Measurements from ENCODE around the gene GINS2. TPM values are rescaled to one million over a fixed set of nuclear protein-coding genes. Genes with fewer than 3 reads are reported as not detected.

GINS2 gene
- total and polyA plus RNA-seq, 11 donors, result 0.15 to 4.2 (median 0.53) TPM; not detected in 1

DNA sequence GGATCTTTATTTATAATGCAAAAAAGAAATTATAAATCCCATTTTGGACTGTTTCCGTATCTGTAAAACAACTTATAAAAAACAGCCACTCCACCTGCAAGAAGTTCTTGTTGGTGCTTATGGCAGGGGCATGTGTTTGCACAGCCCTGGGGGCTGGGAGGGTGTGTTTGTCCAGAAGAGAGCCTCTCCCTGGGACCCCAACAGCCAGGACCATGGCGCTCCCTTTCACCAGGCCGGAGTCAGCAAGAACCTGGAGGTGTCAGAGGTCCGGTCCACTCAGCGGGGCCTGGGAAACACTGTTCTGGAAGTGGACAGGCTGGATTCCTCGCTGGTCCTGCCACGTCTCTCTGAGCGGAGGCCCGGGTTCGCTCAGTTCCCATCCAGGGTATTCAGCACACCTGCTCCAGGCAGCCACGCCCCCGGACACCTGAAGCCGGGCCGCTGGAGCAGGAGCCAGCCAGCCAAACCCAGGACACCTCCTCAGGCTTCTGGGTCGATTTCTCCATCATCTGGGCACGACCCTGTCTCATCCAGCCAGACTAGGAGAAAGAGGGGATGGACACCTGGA is 18.9 kb upstream of the GINS2 start:
- no peaks in the 10 kb centered on the region for H3K27me3 ChIP-seq
- H3K27ac ChIP-seq, result no peak overlapping the region
- no peaks in the 10 kb centered on the region for H3K36me3 ChIP-seq
- TF ChIP-seq, protein P1, sequence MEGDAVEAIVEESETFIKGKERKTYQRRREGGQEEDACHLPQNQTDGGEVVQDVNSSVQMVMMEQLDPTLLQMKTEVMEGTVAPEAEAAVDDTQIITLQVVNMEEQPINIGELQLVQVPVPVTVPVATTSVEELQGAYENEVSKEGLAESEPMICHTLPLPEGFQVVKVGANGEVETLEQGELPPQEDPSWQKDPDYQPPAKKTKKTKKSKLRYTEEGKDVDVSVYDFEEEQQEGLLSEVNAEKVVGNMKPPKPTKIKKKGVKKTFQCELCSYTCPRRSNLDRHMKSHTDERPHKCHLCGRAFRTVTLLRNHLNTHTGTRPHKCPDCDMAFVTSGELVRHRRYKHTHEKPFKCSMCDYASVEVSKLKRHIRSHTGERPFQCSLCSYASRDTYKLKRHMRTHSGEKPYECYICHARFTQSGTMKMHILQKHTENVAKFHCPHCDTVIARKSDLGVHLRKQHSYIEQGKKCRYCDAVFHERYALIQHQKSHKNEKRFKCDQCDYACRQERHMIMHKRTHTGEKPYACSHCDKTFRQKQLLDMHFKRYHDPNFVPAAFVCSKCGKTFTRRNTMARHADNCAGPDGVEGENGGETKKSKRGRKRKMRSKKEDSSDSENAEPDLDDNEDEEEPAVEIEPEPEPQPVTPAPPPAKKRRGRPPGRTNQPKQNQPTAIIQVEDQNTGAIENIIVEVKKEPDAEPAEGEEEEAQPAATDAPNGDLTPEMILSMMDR (IDR thresholded peaks at IDR 0.05), result no peak
- H3K4me3 ChIP-seq, result no peak overlapping the region
- no peaks in the 10 kb centered on the region for H3K4me1 ChIP-seq
- 88 to 97% (median 91%) methylated on average over 12 to 16 of the region's 16 CpGs for WGBS, 4 donors
- H3K9me3 ChIP-seq, result peaks cover 0 to 9% (median 6%) of the 10 kb centered on the region in 12 donors
- intact Hi-C loops (cut with DNase I), result no loop called here
- no peak for DNase-seq
- ATAC-seq, result no peak

DNA sequence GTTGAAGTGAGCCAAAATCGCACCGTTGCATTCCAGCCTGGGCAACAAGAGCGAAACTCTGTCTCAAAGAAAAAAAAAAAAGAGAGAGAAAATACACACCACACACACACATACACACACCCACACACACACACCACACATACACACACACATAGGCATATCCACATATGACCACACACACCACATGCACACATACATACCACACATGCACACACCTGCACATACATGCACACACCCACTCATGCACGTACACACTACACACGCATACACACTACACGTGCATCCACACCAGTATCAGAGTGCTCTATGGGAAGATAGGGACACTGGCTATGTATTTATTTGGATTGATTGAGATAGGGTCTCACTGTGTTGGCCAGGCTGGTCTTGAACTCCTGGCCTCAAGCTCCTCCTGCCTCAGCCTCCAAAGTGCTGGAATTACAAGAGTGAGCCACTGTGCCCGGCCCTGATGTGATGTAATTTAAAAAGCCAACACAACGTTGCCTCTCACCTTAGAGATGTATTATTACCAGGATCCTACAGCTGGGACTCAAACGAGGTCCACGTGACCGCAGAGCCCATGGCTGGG is 17.8 kb upstream of the GINS2 start:
- TF ChIP-seq, protein P1 (IDR thresholded peaks at IDR 0.05), result no peak
- TF ChIP-seq POLR2A (IDR thresholded peaks at IDR 0.05), result no peak
- intact Hi-C loops (cut with DNase I), result no loop called here
- H3K4me1 ChIP-seq, result no peaks in the 10 kb centered on the region
- no peaks in the 10 kb centered on the region for H3K27me3 ChIP-seq
- 89 to 96% (median 92%) methylated on average over 11 of the region's 11 CpGs for WGBS, 4 donors
- H3K9me3 ChIP-seq, result peaks cover 0 to 2% (median 0%) of the 10 kb centered on the region in 12 donors
- DNase-seq (no peak), ATAC-seq (no peak)
- no peaks in the 10 kb centered on the region for H3K36me3 ChIP-seq
- H3K27ac ChIP-seq, result no peak overlapping the region
- H3K4me3 ChIP-seq, result no peak overlapping the region

DNA sequence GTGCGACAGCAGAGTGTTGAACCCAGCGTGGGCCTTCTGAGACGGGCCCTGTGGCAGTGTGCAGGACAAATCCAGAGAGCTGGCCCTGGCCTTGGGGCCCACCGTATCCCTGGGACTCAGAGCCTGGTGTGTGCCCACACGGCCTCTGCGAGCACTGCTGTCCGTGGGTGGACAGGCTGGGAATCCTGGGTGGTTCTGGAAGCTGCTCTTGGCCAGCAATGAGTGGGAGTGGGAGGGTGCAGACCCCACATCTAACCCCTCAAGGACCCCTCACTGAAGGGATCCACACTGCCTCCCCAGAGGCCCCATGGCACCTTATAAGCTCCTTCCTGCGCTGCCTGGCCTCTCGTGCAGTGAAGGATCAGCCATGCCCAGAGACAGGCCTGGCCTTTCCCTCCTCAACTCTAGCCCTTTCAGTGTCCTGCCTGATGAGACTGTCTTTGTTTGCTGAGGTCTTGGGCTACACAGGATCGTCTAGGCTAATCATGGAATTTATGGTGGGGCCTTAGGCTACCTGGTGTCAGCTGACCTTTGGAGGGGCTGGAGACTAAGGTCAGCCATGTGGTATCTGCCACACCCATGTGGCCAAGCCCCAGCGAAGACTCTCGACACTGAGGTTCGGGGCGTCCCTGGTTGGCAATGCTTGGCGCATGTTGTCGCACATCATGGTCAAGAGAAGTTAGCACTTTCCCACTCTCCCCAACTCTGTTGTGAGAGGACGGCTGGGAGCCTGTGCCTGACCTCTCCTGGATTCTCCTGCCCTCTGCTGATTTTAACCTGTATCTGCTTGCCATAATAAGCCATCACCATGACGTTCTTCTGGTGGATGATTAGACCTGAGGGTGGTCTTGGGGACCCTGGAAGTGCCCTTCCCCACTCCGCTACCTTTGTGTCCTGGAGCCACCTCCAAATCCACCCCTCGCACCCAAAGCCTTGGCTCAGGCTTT is 16.4 kb upstream of the GINS2 start:
- no peak for TF ChIP-seq POLR2A (IDR thresholded peaks at IDR 0.05)
- TF ChIP-seq, protein P1 (IDR thresholded peaks at IDR 0.05), result no peak
- ATAC-seq (peak in 3 of 4 donors; percentile 13 to 22 (median 20)), DNase-seq (no peak)
- Histone ChIP-seq H3K27me3 (no peaks in the 10 kb centered on the region), H3K9me3 (peaks cover 0 to 2% (median 0%) of the 10 kb centered on the region in 12 donors), H3K36me3 (no peaks in the 10 kb centered on the region), H3K4me3 (no peak overlapping the region), H3K4me1 (no peaks in the 10 kb centered on the region), H3K27ac (no peak overlapping the region)
- intact Hi-C loops (cut with DNase I), result no loop called here
- 86 to 90% (median 88%) methylated on average over 16 to 20 of the region's 20 CpGs for WGBS, 4 donors

DNA sequence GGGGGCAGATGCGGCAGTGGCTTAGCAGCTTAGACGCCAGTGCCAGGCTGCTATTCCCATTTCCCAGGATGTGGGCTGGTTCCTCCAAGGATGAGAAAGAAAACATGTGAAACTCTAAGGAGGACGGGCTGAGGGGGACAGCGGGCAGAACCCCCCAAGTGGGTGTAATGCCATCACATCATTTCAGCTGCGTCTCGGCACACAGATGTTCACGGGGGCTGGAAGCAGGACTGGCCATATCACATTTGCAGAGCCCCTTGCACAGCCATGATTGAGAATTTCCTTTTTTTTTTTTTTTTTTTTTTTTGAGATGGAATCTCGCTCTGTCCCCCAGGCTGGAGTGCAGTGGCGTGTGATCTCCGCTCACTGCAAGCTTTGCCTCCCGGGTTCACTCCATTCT is 15.3 kb upstream of the GINS2 start:
- WGBS, 4 donors, result 87 to 91% (median 90%) methylated on average over 11 of the region's 11 CpGs
- no peaks in the 10 kb centered on the region for H3K36me3 ChIP-seq
- intact Hi-C loops (cut with DNase I), result no loop called here
- peaks cover 0 to 2% (median 0%) of the 10 kb centered on the region in 12 donors for H3K9me3 ChIP-seq
- H3K4me1 ChIP-seq, result peaks cover 0 to 6% (median 0%) of the 10 kb centered on the region in 12 donors
- DNase-seq (no peak), ATAC-seq (no peak)
- H3K27me3 ChIP-seq, result no peaks in the 10 kb centered on the region
- H3K27ac ChIP-seq, result no peak overlapping the region
- TF ChIP-seq, protein P1 (IDR thresholded peaks at IDR 0.05), result no peak
- TF ChIP-seq POLR2A (IDR thresholded peaks at IDR 0.05), result no peak
- H3K4me3 ChIP-seq, result no peak overlapping the region
